Occipital lobe (tissue), 2 donors: ENCODE results near the gene MPRIP. TPM values are rescaled to one million over a fixed set of nuclear protein-coding genes. Genes with fewer than 3 reads are reported as not detected.

Source experiments
- DNase-seq: peaks from one replicate; lab custom pipeline; 2025; lab: John Stamatoyannopoulos, UW
- total RNA-seq: library from RNA; depleted of rRNA; stranded (reverse); fragments of >200 nt; gene quantifications from one replicate; pipeline ENCODE4 v1.2.3, GENCODE V29; 2014

MPRIP gene
- total RNA-seq, 1 donor from 2014 or later: 126 TPM

DNA sequence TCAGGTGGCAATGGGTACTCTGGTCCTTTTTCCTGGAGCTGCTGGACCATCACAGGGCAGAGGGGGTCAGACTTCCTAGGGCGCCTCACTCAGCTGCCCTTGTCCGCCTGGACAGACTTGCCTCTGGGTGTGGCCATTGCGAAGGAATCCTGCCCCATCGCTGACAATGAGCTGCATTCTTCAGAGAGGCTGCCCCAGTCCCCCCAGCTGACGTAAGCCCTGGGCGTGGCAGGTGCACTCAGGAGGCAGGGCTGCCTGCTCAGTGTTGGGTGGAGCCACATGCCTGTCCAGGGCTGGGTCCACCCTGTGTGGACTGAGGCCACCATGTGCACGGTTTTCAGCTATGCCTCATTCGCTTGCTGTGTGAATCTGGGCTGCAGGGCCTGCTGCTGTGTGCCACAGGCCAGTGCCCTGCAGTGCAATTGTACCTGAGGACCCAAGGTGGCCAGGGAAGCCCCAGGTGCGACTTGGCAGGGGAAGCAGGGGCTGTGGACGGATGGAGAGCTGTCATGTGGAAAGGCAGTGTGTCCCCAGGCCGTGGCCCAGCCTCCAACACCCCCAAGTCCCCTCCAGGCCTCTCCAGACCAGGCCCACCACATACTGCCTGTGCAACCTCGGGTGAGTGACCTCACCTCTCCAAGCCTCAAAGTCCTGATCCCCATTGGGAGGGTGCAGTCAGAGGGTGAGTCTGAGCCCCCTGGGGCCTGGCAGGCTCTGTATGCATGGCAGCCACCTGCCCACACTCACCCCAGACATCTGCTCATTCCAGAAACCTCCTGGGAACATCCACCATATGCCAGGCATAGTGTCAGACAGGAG lies 14.0 kb upstream of the MPRIP start:
- no peak for DNase-seq

DNA sequence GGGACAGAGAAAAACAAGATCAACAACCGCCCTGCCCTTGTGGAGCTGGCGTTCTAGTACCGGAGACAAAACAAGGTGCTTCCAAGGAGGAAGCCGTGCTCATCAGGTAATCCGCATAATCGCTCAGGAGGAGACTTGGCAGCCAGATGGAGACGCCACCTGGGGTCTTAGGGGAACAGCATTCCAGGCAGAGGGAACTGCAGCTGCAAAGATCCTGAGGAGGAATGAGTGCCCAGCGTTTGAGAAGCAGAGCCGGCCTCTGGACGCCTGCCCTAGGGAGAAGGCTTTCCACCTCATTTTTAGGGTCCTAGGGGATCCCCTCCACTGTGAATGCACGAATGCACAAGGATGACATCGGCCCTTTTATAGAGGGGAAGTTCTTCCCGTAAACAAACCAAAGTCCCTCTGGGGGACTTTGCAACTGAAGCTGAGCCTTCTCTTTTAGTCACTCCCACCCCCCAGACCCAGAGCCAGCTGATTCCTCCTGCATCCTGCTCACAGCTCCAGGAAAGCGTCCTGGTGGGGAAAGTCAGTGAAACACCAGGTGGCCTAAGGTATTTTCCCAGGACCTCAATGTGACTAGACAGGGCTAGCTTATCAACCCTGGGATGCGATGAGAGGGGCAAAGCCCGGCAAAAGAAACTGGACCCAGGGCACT lies 13.2 kb upstream of the MPRIP start:
- no peak for DNase-seq

DNA sequence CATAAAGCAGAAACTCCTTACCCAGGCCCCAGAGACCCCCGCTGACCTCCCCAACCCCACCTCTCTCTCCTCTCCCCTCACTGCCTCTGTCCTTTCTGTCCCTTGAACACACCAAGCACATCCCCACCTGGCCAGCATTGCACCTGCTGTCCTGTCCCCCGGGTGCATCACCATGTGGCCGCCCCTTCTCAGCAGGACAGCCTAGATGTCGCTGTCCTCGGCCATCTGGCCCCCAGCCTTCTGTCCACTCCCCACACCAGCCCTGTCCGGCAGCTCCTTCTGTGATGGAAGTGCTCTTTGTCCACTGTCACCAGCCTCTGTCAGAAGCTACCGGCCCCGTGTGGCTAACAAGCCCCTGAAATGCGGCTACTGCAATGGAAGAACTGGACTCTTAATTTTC lies 12.3 kb upstream of the MPRIP start:
- no peak for DNase-seq

GRCh38 chr17:17030515-17031211 lies 11.6 kb upstream of the MPRIP start:
- no peak for DNase-seq

GRCh38 chr17:17032131-17032692 lies 10.0 kb upstream of the MPRIP start:
- peak; percentile 37 for DNase-seq

DNA sequence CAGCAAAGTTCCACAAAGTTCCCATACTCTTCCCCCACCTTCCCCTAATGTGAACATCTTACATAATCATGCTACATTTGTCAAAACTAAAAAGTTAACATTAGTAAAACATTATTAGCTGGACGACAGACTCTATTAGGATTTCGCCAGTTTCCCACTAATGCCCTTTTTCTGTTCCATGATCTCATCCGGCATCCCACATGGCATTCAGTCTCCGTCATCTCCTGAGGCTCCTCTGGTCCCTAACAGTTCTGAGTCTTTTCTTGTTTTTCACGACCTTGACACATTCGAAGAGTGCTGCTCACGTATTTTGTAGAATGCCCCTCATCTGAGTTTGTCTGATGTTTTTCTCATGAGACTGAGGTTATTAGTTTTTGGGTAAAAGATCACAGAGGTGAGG lies 8.8 kb upstream of the MPRIP start:
- no peak for DNase-seq

GRCh38 chr17:17034026-17034425 lies 8.2 kb upstream of the MPRIP start:
- DNase-seq: no peak

DNA sequence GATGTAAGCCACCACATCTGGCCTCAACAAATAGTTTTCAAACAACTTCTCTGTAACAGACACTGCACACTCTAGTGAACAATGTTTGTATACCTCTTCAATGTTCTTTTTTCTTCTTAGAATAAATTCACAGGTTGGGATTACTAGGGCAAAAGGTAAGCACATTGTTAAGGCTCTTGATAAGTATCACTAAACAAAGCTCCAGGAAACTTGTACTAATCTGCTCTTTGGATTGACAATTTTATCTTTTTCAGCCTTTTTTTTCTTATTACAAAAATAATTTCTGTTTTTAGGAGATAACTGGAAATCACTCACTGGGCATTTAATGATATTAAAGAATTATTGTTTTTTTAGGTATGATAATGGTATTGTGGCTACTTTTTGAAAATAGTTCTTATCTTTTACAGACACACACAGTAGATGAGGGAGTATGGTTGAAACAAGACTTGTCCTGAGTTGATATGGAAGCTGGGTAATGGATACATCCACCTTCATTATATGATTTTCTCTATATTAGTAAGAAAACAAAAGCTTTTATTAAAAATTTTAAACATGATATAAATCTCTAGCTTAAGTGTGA lies 7.7 kb upstream of the MPRIP start:
- no peak for DNase-seq

GRCh38 chr17:17035490-17035889 lies 6.8 kb upstream of the MPRIP start:
- no peak for DNase-seq

DNA sequence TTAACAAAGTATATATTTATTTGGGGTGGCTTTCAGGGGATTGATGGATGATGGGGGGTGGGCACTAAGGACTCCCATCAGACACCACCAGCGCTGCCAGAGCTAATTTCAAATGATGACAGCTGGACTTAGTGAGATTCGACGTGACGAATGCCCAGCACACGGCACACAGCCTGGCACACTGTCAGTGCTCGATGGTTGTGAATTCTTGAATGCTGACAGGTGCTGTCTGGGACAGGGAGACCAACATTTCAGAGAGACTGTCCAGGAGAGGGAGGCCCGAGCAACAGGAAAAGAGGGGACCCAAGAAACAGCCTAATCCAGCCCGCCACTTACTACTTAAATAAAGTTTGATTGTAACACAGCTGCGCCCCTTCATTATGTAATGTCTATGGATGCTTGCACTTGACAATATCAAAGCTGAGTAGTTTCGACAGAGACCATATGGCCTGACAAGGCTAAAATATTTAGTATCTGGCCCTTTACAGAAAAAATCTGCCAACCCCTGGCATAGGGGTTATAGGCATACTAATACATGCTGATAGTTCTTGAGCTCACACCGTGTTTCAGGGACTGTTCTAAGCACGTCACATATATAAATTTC lies 6.2 kb upstream of the MPRIP start:
- no peak for DNase-seq

DNA sequence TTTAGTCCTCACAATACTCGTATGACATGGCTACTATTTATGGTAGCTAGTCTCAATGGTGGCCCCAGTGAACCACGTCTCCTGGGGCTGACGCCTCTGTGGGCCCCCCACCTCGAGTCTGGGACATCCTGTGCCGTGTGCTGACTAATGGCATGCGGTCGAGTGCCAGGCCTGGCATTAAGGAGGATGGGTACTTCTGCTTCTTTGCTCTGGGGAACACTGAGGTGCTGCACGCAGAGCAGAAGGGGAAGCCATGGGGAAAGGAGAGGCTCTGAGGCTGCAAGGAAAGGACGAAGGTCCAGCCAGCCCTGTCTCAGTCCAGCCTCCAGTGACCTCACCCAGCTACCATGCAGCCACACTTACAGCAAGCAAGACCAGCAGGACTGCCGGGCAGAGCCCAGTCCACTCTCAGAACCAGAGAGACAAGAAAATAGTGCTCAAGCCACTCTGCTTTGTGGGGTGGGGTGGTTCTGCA lies 5.7 kb upstream of the MPRIP start:
- DNase-seq: no peak

DNA sequence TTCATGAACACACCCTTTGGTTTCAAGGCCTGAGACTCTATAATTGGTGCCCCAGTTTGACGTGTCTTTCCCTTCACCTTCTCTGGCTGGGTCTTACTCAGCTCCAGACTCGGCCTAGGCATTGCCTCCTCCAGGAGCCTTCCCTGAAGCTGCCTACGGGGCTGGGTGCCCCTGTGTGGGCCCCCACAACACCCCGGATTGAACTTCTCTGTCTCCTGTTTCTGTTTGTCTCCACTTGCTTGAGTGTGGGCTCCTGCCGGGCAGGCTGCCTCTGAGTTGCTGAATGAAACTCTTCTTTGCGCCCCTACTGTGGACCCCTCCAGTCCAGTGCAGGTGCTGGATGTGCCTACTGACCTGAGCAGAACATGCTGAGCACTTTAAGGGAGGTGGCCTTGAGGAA lies 2.3 kb upstream of the MPRIP start:
- no peak for DNase-seq

DNA sequence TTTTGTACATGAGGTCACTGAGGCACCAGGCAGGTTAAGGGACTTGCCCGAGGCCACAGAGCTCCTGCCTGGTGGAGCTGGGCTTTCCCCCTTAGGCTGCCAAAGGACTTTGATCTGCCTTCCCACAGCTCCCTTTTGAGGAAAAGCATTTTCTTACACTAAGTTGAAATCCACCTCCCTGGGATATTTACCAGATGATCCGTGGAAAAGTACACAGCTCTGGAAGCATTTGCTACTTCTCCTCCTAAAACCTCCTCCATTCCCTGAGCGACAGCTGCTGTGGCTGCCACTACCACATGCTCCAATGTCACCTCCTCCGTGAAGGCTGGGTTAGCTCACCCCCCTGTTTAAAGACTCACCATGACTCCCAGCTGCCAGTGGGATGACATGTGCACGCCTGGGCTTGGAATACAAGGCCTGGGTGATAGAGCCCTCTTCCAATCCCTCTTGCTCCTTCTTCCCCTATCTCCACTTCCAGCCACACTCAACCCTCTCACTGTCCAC lies 1.2 kb upstream of the MPRIP start:
- DNase-seq: peak; percentile 72

DNA sequence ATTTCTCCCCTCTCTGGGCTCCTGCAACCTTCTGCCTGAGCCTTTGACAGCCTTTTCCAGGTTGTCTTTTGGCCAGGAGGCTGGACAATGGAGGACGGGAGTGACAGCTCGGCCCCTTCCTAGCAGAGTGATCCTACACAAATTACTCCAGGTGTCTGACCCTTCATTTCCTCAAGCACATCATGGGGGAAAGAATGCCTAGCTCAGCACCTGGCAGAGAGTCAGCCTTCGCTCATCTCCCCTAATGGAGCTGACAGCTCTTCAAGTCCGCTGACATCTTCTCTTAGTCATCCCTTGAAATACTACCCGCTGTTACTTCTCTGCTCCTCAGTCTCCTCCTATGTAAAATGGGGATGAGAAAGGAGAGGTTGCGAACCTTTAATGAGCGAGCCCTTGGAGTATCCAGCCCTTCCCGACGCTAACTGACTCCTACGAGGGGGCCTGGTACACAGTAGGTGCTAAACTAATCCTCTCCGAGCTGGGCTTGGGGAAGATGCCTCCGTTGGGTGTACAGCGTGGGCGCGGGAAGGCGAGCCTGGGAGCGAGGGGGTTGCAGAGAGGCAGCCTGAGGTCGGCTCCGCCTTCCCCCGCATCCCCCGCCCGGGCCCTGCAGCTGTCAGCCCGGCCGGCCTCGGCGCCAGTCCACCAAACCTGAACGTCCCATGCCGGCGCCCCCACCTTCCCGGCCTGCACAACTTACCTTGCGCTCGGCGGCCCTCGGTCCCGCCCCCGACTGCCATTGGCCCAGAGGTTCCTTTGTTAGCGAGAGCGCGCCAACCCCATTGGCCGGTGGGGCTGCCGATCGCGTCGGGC lies 480 bp upstream of the MPRIP start:
- DNase-seq: peak; percentile 97

GRCh38 chr17:17042851-17043460 lies 699 bp downstream of the MPRIP start:
- DNase-seq: no peak

- no peak for DNase-seq
Measured at GRCh38 chr17:17043461-17044271, 1.4 kb downstream of the MPRIP start.

DNA sequence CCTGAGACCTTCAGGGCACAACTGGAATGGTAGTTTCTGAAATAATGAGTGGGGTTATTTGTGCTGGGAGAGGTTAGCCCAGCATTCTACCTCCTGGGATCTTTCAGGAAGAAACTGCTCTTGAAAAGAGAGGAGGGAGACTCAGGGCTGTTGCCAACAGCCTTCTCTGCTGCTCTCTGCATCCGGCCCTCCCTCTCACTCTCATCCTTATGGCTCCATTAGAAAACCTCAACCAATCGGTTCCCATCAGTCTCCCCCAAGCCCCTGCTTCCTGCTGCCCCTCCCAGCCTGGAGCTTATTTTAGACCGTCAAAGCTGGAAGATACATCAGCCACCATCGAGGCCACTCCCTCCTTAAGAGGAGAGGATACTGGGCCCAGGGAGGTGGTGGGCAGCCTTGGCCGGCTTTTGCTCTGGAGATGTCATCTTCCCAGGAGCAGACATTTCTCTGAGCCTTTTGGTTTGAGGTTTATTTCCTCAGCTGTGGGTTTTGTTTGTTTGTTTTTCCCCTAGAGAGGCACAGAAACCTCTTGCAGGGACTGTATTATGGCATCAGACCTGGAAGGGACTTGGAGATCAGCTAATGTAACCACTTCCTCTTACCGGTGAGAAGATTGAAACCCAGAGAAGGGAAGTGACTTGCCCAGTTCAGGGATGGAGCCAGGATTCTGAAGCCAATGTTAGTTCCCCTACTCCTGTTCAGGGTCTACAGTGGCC lies 2.7 kb downstream of the MPRIP start:
- peak; percentile 30 for DNase-seq

DNA sequence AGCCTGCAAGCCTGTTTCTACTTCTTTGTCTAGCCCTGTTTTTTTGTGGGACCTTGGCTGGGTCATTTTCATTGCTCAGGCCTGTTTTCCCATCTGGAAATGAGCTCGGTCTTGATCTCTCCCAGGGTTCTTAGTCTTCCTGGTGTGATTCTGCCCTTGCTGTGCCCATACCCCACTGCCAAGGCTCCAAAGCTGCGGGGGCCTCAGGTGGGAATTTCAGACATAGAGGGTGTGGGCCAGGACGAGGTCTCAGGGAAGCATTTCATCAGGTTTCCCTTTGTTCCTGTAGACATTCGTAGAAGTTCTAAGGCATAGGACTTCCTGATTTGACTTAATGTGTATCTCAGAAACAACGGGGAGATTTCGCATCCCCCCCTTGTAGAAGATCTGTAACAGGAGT lies 5.8 kb downstream of the MPRIP start:
- no peak for DNase-seq
